Ovary (tissue), 3 donors: Measurements from ENCODE around the gene SEC61A2.

ENCODE experiments used
- CTCF ChIP-seq, 3 donors: fragments of 450-650 bp in 2 of 3; fragments of 200-600 bp in 1 of 3; IDR thresholded peaks; one replicate each; pipeline versions ENCODE4 v1.5.1 to v1.8.0; 2016 to 2022; ENCODE audit warnings: antibody characterized with exemption in 3 of 3, mild to moderate bottlenecking in 1 of 3
- POLR2A ChIP-seq: fragments of 450-650 bp; IDR thresholded peaks from one replicate; pipeline ENCODE4 v1.6.1; 2017; ENCODE audit warnings: antibody characterized with exemption, mild to moderate bottlenecking, moderate library complexity
- donor health status: DM: no; HTN: no; CAD: no.

DNA sequence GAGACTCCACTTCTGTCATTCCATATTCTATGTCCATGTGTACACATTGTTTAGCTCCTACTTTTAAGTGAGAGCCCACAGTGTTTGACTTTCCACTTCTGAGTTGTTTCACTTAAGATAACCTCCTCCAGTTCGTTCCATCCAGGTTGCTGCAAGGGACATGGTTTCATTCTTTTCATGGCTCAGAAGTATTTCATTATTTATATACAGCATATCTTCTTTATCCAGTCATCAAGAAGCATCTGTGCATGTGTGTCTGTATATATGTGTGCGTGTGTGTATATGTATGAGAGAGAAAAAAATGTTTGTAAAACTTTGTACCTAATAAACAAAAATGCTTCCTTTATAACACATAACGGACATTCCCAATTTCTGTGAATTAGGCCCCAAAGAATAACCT lies 6.2 kb downstream of the SEC61A2 start:
- no peak for TF ChIP-seq CTCF (IDR thresholded peaks at IDR 0.05)
- TF ChIP-seq POLR2A = no peak
